Smooth muscle cell (in vitro differentiated cells): ENCODE measurements around the gene VWA8. TPM values are rescaled to one million over a fixed set of nuclear protein-coding genes. Genes with fewer than 3 reads are reported as not detected.
"Not testable (repeated sequence)": the region's sequence is repeated elsewhere in the genome, so short reads cannot be mapped to it uniquely, and the experiment has no call there.

ENCODE experiments used
- DNase-seq: peaks from one replicate; lab custom pipeline; 2025; ENCODE audit not compliant: unreplicated experiment; lab: John Stamatoyannopoulos, UW
- H2AFZ ChIP-seq: fragments of 200-600 bp; sonication (generic); 2 replicates; pipeline ENCODE4 v1.6.0; 2016; ENCODE audit warnings: antibody characterized with exemption, low read depth, mild to moderate bottlenecking
- H3F3A ChIP-seq: fragments of 200-600 bp; sonication (generic); 2 replicates; pipeline ENCODE4 v1.6.0; 2017; ENCODE audit warnings: antibody characterized with exemption, low read depth
- H3K27ac ChIP-seq: fragments of 200-600 bp; sonication (generic); 2 replicates; pipeline ENCODE4 v1.5.1; 2016; ENCODE audit warnings: low read depth, mild to moderate bottlenecking
- H3K27me3 ChIP-seq: fragments of 200-600 bp; sonication (generic); 2 replicates; pipeline ENCODE4 v1.6.1; 2016; ENCODE audit warnings: low read depth, mild to moderate bottlenecking
- H3K36me3 ChIP-seq: fragments of 200-600 bp; sonication (generic); 2 replicates; pipeline ENCODE4 v1.5.1; 2016; ENCODE audit warnings: low read depth
- H3K4me1 ChIP-seq: fragments of 200-600 bp; sonication (generic); 2 replicates; pipeline ENCODE4 v1.5.1; 2016; ENCODE audit warnings: low read depth
- H3K4me2 ChIP-seq: fragments of 200-600 bp; sonication (generic); 2 replicates; pipeline ENCODE4 v1.6.0; 2016; ENCODE audit warnings: mild to moderate bottlenecking
- H3K4me3 ChIP-seq: fragments of 200-600 bp; sonication (generic); 2 replicates; pipeline ENCODE4 v1.5.1; 2016; ENCODE audit warnings: mild to moderate bottlenecking
- H3K79me2 ChIP-seq: fragments of 200-600 bp; sonication (generic); 2 replicates; pipeline ENCODE4 v1.6.0; 2016; ENCODE audit warnings: low read depth, mild to moderate bottlenecking
- H3K9ac ChIP-seq: fragments of 200-600 bp; sonication (generic); 2 replicates; pipeline ENCODE4 v1.6.0; 2016; ENCODE audit warnings: low read depth
- H3K9me3 ChIP-seq: fragments of 200-600 bp; sonication (generic); replicated peaks from 2 replicates; pipeline ENCODE4 v1.5.1; 2016; ENCODE audit warnings: low read depth
- H4K20me1 ChIP-seq: fragments of 200-600 bp; sonication (generic); 2 replicates; pipeline ENCODE4 v1.6.0; 2016; ENCODE audit warnings: low read depth
- WGBS: methylation state at CpG from one replicate; pipeline ENCODE4 v1.1.7; 2016; ENCODE audit warnings: low lambda C conversion rate; 5-methylcytosine and 5-hydroxymethylcytosine counted together
- polyA plus RNA-seq: library from polyadenylated mRNA; unstranded; fragments of >200 nt; fragmentation: Nextera tagmentation; extraction: Ambion mirVana; gene quantifications from 2 replicates; pipeline ENCODE4 v1.2.1, GENCODE V29; 2016
- total RNA-seq: library from RNA; depleted of rRNA; stranded (reverse); fragments of >200 nt; gene quantifications from 2 replicates; pipeline ENCODE4 v1.2.3, GENCODE V29; 2014
- TF ChIP-seq, protein P1 (sequence below): fragments of 200-600 bp; sonication (generic); IDR thresholded peaks from 2 replicates; pipeline ENCODE4 v1.5.1; 2017; ENCODE audit warnings: borderline replicate concordance, mild to moderate bottlenecking, antibody characterized with exemption; ENCODE audit not compliant: insufficient read depth, poor library complexity, severe bottlenecking

The VWA8 gene
- total and polyA plus RNA-seq, 2 experiments from 2014 or later, result 2.6 to 14.4 TPM

DNA sequence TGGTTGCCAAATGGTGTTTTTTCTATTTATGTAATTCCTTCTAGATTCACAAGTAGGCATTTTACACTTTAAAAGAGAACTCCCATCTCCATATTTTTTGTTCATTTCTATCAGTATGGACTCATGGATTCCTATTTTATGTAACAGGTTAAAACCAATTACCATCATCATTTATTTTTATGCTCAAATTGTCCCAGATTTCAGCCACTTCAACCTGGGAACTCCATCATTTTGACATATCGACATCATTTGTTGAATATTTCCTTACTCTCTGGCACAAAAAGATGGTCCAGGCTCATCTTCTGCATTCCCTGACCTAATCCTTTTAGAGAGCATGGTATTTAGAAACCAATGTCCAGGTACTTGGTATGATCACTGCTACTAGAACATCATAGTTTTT lies 79.9 kb downstream of the VWA8 start:
- DNase-seq, result no peak
- Histone ChIP-seq H3K4me1 (no peaks in the 10 kb centered on the region), H3K9me3 (no peaks in the 10 kb centered on the region), H3K4me2 (no peak overlapping the region), H3K79me2 (no peaks in the 10 kb centered on the region), H3K4me3 (no peak overlapping the region), H2AFZ (no peak overlapping the region), H3K27ac (no peak overlapping the region), H3K27me3 (no peaks in the 10 kb centered on the region), H4K20me1 (no peaks in the 10 kb centered on the region), H3K36me3 (peaks cover 15% of the 10 kb centered on the region), H3K9ac (no peak overlapping the region), H3F3A (no peaks in the 10 kb centered on the region)
- TF ChIP-seq, protein P1, sequence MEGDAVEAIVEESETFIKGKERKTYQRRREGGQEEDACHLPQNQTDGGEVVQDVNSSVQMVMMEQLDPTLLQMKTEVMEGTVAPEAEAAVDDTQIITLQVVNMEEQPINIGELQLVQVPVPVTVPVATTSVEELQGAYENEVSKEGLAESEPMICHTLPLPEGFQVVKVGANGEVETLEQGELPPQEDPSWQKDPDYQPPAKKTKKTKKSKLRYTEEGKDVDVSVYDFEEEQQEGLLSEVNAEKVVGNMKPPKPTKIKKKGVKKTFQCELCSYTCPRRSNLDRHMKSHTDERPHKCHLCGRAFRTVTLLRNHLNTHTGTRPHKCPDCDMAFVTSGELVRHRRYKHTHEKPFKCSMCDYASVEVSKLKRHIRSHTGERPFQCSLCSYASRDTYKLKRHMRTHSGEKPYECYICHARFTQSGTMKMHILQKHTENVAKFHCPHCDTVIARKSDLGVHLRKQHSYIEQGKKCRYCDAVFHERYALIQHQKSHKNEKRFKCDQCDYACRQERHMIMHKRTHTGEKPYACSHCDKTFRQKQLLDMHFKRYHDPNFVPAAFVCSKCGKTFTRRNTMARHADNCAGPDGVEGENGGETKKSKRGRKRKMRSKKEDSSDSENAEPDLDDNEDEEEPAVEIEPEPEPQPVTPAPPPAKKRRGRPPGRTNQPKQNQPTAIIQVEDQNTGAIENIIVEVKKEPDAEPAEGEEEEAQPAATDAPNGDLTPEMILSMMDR, result no peak
- 100% methylated on average over 1 of the region's 1 CpG for WGBS

DNA sequence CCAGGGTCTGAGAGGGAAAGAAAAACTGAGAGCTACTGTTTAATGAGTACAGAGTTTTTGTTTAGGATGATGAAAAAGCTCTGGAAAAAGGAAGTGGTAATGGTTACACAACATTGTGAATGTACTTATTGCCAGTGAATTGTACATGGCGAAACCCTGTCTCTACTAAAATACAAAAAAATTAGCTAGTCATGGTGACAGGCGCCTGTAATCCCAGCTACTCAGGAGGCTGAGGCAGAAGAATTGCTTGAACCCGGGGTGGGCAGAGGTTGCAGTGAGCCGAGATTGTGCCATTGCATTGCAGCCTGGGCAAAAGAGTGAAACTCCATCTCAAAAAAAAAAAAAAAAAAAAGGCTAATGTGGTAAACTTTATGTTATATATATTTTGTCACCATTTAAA lies 96.3 kb downstream of the VWA8 start:
- WGBS, result 98% methylated on average over 4 of the region's 4 CpGs

DNA sequence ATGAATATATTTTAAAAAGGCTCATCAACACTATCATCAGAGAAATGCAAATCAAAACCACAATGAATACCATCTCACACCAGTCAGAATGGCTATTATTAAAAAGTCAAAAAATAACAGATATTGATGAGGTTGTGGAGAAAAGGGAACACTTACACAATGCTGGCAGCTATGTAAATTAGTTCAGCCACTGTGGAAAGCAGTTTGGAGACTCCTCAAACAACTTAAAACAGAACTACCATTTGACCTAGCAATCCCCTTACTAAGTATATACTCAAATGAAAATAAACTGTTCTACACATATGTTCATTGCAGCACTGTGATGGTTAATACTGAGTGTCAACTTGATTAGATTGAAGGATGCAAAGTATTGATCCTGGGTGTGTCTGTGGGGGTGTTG lies 98.2 kb downstream of the VWA8 start:
- H3K9ac ChIP-seq, H3K4me2 ChIP-seq, H3K27me3 ChIP-seq, H3K27ac ChIP-seq, H3K79me2 ChIP-seq, H3K36me3 ChIP-seq, H3K4me3 ChIP-seq, H4K20me1 ChIP-seq, H3K4me1 ChIP-seq, H3K9me3 ChIP-seq, H3F3A ChIP-seq, DNase-seq, H2AFZ ChIP-seq: not testable (repeated sequence)

More for the DNA sequence above, 96.3 kb downstream of the VWA8 start:
- TF ChIP-seq, protein P1, result no peak
- H3K79me2 ChIP-seq, result no peaks in the 10 kb centered on the region
- H4K20me1 ChIP-seq, result no peaks in the 10 kb centered on the region
- no peaks in the 10 kb centered on the region for H3K9me3 ChIP-seq
- H3K27ac ChIP-seq, result no peak overlapping the region
- H3F3A ChIP-seq, result no peaks in the 10 kb centered on the region
- no peak overlapping the region for H3K9ac ChIP-seq
- no peaks in the 10 kb centered on the region for H3K4me1 ChIP-seq
- no peak for DNase-seq
- no peak overlapping the region for H2AFZ ChIP-seq
- no peaks in the 10 kb centered on the region for H3K36me3 ChIP-seq
- no peaks in the 10 kb centered on the region for H3K27me3 ChIP-seq
- no peak overlapping the region for H3K4me2 ChIP-seq
- no peak overlapping the region for H3K4me3 ChIP-seq

DNA sequence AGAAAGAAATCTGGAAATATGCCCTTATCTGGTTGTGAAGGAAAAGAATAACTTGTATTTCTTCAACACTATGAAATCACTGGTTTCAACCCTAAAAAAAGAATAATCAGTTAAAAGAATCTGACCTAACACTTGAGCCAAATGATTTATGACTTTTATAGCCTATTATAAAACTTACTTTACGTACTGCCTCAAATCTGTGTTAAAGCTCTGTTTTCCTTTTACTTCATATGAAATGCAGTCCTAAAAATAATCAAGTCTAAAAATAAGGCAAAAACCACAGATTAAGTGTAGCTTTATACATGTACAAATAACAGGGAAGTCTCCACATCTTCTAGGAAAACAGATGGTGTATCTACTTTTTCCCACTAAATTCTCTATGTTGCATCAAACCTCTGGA lies 101.3 kb downstream of the VWA8 start:
- Histone ChIP-seq H3K9ac (no peak overlapping the region), H3K36me3 (no peaks in the 10 kb centered on the region), H4K20me1 (no peaks in the 10 kb centered on the region), H3K79me2 (no peaks in the 10 kb centered on the region), H3K4me1 (no peaks in the 10 kb centered on the region), H3F3A (peaks cover 6% of the 10 kb centered on the region), H3K4me2 (peak overlapping the region; percentile 37), H2AFZ (no peak overlapping the region), H3K27me3 (no peaks in the 10 kb centered on the region), H3K4me3 (no peak overlapping the region), H3K9me3 (no peaks in the 10 kb centered on the region), H3K27ac (peak overlapping the region; percentile 72)
- TF ChIP-seq, protein P1, result no peak
- WGBS, result 20% methylated on average over 1 of the region's 1 CpG
- DNase-seq, result no peak
